NCI-H2196 treated with DMSO at 0.1 percent for 48 hours (cell line): Measurements from ENCODE around the gene B4GALT5.

Source experiments
- DNase-seq: peaks from one replicate; lab custom pipeline; 2025; ENCODE audit not compliant: unreplicated experiment; lab: John Stamatoyannopoulos, UW

The B4GALT5 gene

GRCh38 chr20:49589747-49590146 lies 123.9 kb downstream of the B4GALT5 start:
- no peak for DNase-seq

- DNase-seq: no peak
These were observed 126.5 kb downstream of the B4GALT5 start for GRCh38 chr20:49587111-49587570.

GRCh38 chr20:49585585-49586245 lies 128.0 kb downstream of the B4GALT5 start:
- DNase-seq: no peak

- no peak for DNase-seq
These were observed 129.0 kb downstream of the B4GALT5 start for GRCh38 chr20:49584418-49585382.

- DNase-seq: peak; percentile 88
These were observed 129.8 kb downstream of the B4GALT5 start for GRCh38 chr20:49583669-49584417.

GRCh38 chr20:49583343-49583668 lies 130.4 kb downstream of the B4GALT5 start:
- no peak for DNase-seq
